Measurements from ENCODE around the gene SLC27A6. TPM values are rescaled to one million over a fixed set of nuclear protein-coding genes. Genes with fewer than 3 reads are reported as not detected.

SLC27A6 gene
- total and polyA plus RNA-seq, 4 experiments from 2014 or later, result not detected

DNA sequence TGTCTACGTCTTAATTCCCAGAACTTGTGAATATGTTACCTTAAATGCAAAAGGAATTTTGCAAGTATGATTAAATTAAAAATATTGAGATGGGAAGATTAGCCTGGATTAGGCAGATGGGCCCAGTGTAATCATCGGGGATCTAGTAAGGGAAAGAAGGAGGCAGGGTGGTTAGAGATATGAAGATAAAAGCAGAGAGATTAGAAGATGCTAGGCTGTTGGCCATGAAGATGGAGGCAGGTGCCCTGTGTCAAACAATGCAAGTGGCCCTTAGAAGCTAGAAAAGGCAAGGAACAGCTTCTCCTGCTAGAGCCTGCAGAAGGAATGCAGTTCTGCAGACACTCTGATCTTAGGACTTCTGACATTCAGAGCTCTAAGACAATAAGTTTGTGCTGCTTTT, 100.4 kb downstream of the SLC27A6 start:
- Mint-ChIP-seq H3K27me3 (peaks cover 0 to 6% of the 10 kb centered on the region in 2 donors), H3K36me3 (no peaks in the 10 kb centered on the region), H3K9me3 (peaks cover 0 to 2% (median 0%) of the 10 kb centered on the region in 8 donors), H3K4me3 (no peak overlapping the region), H3K4me1 (no peaks in the 10 kb centered on the region), H3K27ac (no peak overlapping the region)
- Histone ChIP-seq H3K27me3 (ENCODE audit: insufficient read depth, low read length) (no peaks in the 10 kb centered on the region), H3K4me1 (ENCODE audit: insufficient read depth, low read length) (no peaks in the 10 kb centered on the region), H3K9me3 (ENCODE audit: control insufficient read depth in 1 of 2, low read length in 2 of 2) (no peaks in the 10 kb centered on the region), H3K4me3 (ENCODE audit: low read length in 2 of 2) (no peak overlapping the region), H3K27ac (ENCODE audit: low read depth, low read length) (no peak overlapping the region), H3K36me3 (ENCODE audit: insufficient read depth, low read length) (no peaks in the 10 kb centered on the region)
- intact Hi-C loops (cut with micrococcal nuclease), result no loop called here
- ChIA-PET POLR2A (ENCODE audit: partially characterized antibody) (no interaction called here), CTCF (ENCODE audit: partially characterized antibody) (no interaction called here)
- DNase-seq, result no peak

DNA sequence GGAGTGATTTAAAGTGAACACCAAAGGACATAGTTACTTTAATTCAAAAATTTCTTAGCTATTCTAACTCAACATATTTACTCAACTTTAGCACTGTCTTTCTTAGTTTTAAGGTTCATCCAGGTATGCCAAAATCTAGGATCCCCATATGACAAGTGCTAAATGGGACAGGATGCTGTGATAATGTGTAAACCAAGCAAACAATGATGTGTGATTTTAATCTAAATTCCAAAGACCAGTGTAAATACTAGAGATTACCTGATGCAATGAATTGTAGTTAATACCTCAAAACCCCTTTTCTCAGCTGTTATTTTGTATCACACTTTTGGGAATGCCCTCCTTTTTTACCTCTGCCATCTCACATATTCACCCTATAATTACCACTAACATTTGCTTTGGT, 102.5 kb downstream of the SLC27A6 start:
- Histone ChIP-seq H3K9me3 (ENCODE audit: control insufficient read depth in 1 of 2, low read length in 2 of 2) (no peaks in the 10 kb centered on the region), H3K27ac (ENCODE audit: low read depth, low read length) (no peak overlapping the region), H3K4me3 (ENCODE audit: low read length in 2 of 2) (no peak overlapping the region), H3K27me3 (ENCODE audit: insufficient read depth, low read length) (no peaks in the 10 kb centered on the region), H3K4me1 (ENCODE audit: insufficient read depth, low read length) (no peaks in the 10 kb centered on the region), H3K36me3 (ENCODE audit: insufficient read depth, low read length) (no peaks in the 10 kb centered on the region)
- Mint-ChIP-seq H3K27me3 (peaks cover under 1 to 8% of the 10 kb centered on the region in 2 donors), H3K4me3 (no peak overlapping the region), H3K36me3 (no peaks in the 10 kb centered on the region), H3K27ac (no peak overlapping the region), H3K9me3 (peaks cover 0 to 2% (median 0%) of the 10 kb centered on the region in 8 donors), H3K4me1 (no peaks in the 10 kb centered on the region)
- no peak for DNase-seq
- ChIA-PET CTCF (ENCODE audit: partially characterized antibody) (no interaction called here), POLR2A (ENCODE audit: partially characterized antibody) (interaction anchor here (0.9 kb wide), 1 partner anchor 27 kb away, joined by 3 read pairs; the partner anchor contains the start of gene ISOC1)
- intact Hi-C loops (cut with micrococcal nuclease), result no loop called here

DNA sequence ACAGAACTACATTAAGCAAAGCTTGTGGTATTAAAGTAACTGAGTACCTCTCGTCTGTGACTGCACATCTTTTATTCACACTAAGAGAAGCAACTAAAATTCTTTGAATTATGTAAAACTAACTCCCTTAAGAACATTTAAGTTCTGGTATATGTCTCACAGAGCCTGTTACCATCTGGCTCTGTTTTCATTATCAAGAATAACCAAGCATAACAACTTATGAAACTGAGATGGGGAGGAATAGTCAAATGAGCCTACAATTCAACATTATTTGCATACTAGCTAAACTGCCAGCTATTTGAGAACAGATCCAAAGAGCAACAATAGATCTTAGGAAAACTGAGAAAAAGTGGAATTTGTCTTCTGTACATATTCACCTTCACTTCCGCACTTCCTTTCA, 104.0 kb downstream of the SLC27A6 start:
- H3K27ac Mint-ChIP-seq, result no peak overlapping the region
- no peaks in the 10 kb centered on the region for H3K4me1 Mint-ChIP-seq
- peaks cover 0 to 2% (median 0%) of the 10 kb centered on the region in 8 donors for H3K9me3 Mint-ChIP-seq
- H3K4me3 Mint-ChIP-seq, result no peak overlapping the region
- no peak overlapping the region for H3K4me3 ChIP-seq (ENCODE audit: low read length in 2 of 2)
- no peaks in the 10 kb centered on the region for H3K36me3 Mint-ChIP-seq
- H3K27ac ChIP-seq (ENCODE audit: low read depth, low read length), result no peak overlapping the region
- H3K4me1 ChIP-seq (ENCODE audit: insufficient read depth, low read length), result no peaks in the 10 kb centered on the region
- H3K27me3 ChIP-seq (ENCODE audit: insufficient read depth, low read length), result no peaks in the 10 kb centered on the region
- no peaks in the 10 kb centered on the region for H3K36me3 ChIP-seq (ENCODE audit: insufficient read depth, low read length)
- DNase-seq, result no peak
- H3K27me3 Mint-ChIP-seq, result peaks cover 5 to 17% of the 10 kb centered on the region in 2 donors
- CTCF ChIA-PET (ENCODE audit: partially characterized antibody), result no interaction called here
- H3K9me3 ChIP-seq (ENCODE audit: control insufficient read depth in 1 of 2, low read length in 2 of 2), result no peaks in the 10 kb centered on the region
- POLR2A ChIA-PET (ENCODE audit: partially characterized antibody), result no interaction called here
- intact Hi-C loops (cut with micrococcal nuclease), result no loop called here

DNA sequence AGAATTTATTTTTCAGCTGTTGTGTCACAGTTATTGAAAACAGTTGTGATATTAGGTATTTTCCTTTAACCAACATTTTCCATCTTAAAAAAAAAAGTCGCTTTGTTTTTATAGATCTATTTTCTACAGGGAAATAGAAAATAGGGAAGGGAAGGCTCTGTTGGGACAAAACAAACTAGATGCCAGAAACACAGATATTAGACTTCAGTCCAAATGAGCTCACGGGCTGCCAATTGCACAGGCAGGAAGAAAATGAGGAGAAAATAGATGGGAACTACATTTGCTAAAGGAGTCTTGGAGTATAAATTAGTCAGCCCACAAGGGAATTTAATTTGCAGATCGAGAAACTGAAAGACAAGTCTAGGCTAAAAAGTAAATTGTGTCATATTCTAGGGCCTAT, 107.8 kb downstream of the SLC27A6 start:
- H3K4me3 ChIP-seq (ENCODE audit: low read length in 2 of 2), result no peak overlapping the region
- Mint-ChIP-seq H3K9me3 (peaks cover 0 to 2% (median 0%) of the 10 kb centered on the region in 8 donors), H3K4me3 (no peak overlapping the region), H3K27me3 (peaks cover 5 to 16% of the 10 kb centered on the region in 2 donors), H3K4me1 (no peaks in the 10 kb centered on the region), H3K27ac (no peak overlapping the region), H3K36me3 (no peaks in the 10 kb centered on the region)
- H3K36me3 ChIP-seq (ENCODE audit: insufficient read depth, low read length), result no peaks in the 10 kb centered on the region
- H3K27me3 ChIP-seq (ENCODE audit: insufficient read depth, low read length), result no peaks in the 10 kb centered on the region
- no peak for DNase-seq
- H3K9me3 ChIP-seq (ENCODE audit: control insufficient read depth in 1 of 2, low read length in 2 of 2), result no peaks in the 10 kb centered on the region
- intact Hi-C loops (cut with micrococcal nuclease), result no loop called here
- no peaks in the 10 kb centered on the region for H3K4me1 ChIP-seq (ENCODE audit: insufficient read depth, low read length)
- ChIA-PET POLR2A (ENCODE audit: partially characterized antibody) (no interaction called here), CTCF (ENCODE audit: partially characterized antibody) (no interaction called here)
- H3K27ac ChIP-seq (ENCODE audit: low read depth, low read length), result no peak overlapping the region

DNA sequence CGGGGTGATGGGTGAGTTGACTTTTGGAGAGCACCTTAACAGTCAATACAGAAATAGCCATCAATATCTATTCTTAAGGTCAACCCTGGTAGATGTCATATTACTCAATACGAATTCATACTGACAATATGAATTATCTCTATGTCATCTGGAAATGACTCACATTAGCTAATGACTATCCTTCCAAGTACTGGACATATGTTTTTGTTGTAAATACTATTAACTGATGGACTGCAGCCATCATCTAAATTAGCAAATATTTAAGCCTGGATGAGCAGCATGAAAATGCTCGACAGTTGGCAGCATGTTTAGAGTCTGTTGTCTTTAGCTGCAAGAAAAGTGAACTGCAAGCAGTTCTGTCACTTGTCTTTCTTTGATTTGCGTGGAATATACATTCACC, 109.6 kb downstream of the SLC27A6 start:
- Mint-ChIP-seq H3K27me3 (peaks cover 5 to 16% of the 10 kb centered on the region in 2 donors), H3K4me3 (no peak overlapping the region), H3K36me3 (no peaks in the 10 kb centered on the region), H3K9me3 (no peaks in the 10 kb centered on the region), H3K27ac (no peak overlapping the region), H3K4me1 (no peaks in the 10 kb centered on the region)
- Histone ChIP-seq H3K4me1 (ENCODE audit: insufficient read depth, low read length) (no peaks in the 10 kb centered on the region), H3K9me3 (ENCODE audit: control insufficient read depth in 1 of 2, low read length in 2 of 2) (no peaks in the 10 kb centered on the region), H3K36me3 (ENCODE audit: insufficient read depth, low read length) (no peaks in the 10 kb centered on the region), H3K4me3 (ENCODE audit: low read length in 2 of 2) (no peak overlapping the region), H3K27ac (ENCODE audit: low read depth, low read length) (no peak overlapping the region), H3K27me3 (ENCODE audit: insufficient read depth, low read length) (no peaks in the 10 kb centered on the region)
- ChIA-PET CTCF (ENCODE audit: partially characterized antibody) (no interaction called here), POLR2A (ENCODE audit: partially characterized antibody) (no interaction called here)
- no peak for DNase-seq
- intact Hi-C loops (cut with micrococcal nuclease), result no loop called here

DNA sequence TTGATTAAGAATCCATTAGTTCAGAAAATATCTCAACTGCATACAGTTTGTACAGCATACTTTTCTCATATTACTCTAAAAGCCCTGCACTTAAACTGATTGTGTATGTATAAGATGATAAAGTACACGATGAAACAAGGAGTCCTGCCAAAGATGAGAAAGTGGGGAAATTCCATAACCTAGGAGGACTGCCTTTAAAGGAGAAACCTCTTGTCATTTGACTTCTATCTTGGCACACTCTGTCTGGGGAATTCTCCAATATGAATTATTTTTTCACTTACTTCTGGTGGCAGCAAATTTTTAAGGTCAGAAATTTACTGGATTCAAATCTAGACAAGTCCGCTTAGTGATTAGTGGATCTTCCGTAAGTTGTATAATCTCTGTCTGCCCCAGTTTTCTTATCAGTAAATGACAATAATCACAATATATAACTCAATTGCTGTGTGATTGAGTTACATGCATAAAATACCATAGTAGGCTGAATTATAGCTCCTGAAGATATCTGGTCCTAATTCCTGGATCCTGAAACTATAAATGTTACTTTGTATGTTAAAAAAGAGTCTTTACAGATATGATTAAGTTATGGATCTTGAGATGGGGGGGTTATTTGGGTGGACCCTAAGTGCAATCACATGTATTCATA, 112.3 kb downstream of the SLC27A6 start:
- intact Hi-C loops (cut with micrococcal nuclease), result no loop called here
- Mint-ChIP-seq H3K36me3 (no peaks in the 10 kb centered on the region), H3K4me1 (no peaks in the 10 kb centered on the region), H3K27me3 (peaks cover 9 to 17% of the 10 kb centered on the region in 2 donors), H3K9me3 (no peaks in the 10 kb centered on the region), H3K4me3 (no peak overlapping the region), H3K27ac (peak overlapping the region in 1 of 7 donors; percentile 20)
- ChIA-PET CTCF (ENCODE audit: partially characterized antibody) (interaction anchor here (0.9 kb wide), 1 partner anchor 17 kb away, joined by 4 read pairs; the partner anchor contains the start of gene ISOC1), POLR2A (ENCODE audit: partially characterized antibody) (no interaction called here)
- Histone ChIP-seq H3K4me1 (ENCODE audit: insufficient read depth, low read length) (no peaks in the 10 kb centered on the region), H3K9me3 (ENCODE audit: control insufficient read depth in 1 of 2, low read length in 2 of 2) (no peaks in the 10 kb centered on the region), H3K4me3 (ENCODE audit: low read length in 2 of 2) (no peak overlapping the region), H3K27ac (ENCODE audit: low read depth, low read length) (no peak overlapping the region), H3K36me3 (ENCODE audit: insufficient read depth, low read length) (no peaks in the 10 kb centered on the region), H3K27me3 (ENCODE audit: insufficient read depth, low read length) (no peaks in the 10 kb centered on the region)
- no peak for DNase-seq

DNA sequence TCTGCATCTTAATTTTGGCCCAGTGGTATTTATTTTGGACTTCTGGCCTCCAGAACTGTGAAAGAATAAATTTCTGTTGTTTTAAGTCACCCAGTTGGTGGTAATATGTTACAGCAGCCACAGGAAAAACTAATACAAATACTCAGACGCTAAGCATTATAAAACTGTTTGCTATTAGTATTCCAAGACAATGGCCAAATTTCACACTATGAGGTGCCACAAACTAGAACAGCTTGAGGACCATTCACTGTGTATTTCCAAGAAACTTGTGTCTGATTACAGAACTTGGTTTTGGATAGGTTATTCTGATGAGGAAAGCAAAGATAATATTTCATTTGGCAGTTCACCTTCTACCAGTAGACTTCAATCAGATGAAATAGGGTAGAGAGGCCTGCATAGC, 113.0 kb downstream of the SLC27A6 start:
- no peaks in the 10 kb centered on the region for H3K4me1 ChIP-seq (ENCODE audit: insufficient read depth, low read length)
- no peak overlapping the region for H3K27ac ChIP-seq (ENCODE audit: low read depth, low read length)
- Mint-ChIP-seq H3K9me3 (peaks cover 0 to 2% (median 0%) of the 10 kb centered on the region in 8 donors), H3K4me3 (no peak overlapping the region), H3K27me3 (peaks cover 7 to 16% of the 10 kb centered on the region in 2 donors), H3K4me1 (no peaks in the 10 kb centered on the region), H3K36me3 (no peaks in the 10 kb centered on the region), H3K27ac (no peak overlapping the region)
- H3K36me3 ChIP-seq (ENCODE audit: insufficient read depth, low read length), result no peaks in the 10 kb centered on the region
- intact Hi-C loops (cut with micrococcal nuclease), result no loop called here
- ChIA-PET CTCF (ENCODE audit: partially characterized antibody) (no interaction called here), POLR2A (ENCODE audit: partially characterized antibody) (no interaction called here)
- no peaks in the 10 kb centered on the region for H3K27me3 ChIP-seq (ENCODE audit: insufficient read depth, low read length)
- DNase-seq, result no peak
- no peak overlapping the region for H3K4me3 ChIP-seq (ENCODE audit: low read length in 2 of 2)
- H3K9me3 ChIP-seq (ENCODE audit: control insufficient read depth in 1 of 2, low read length in 2 of 2), result no peaks in the 10 kb centered on the region
